Neural cell (in vitro differentiated cells): Measurements from ENCODE around the gene GJA8. TPM values are rescaled to one million over a fixed set of nuclear protein-coding genes. Genes with fewer than 3 reads are reported as not detected.

Experiments used
- H2AFZ ChIP-seq: fragments of 200-600, 300-800 bp; sonication (generic), shearing (Covaris generic); 2 replicates; pipeline ENCODE4 v1.6.0; 2014; ENCODE audit warnings: low read depth, mild to moderate bottlenecking, antibody characterized with exemption, low read length, moderate library complexity
- H3F3A ChIP-seq: fragments of 200-600 bp; shearing (Covaris generic); 2 replicates; pipeline ENCODE4 v1.6.1; 2016; ENCODE audit warnings: mild to moderate bottlenecking, moderate library complexity, mixed read lengths, antibody characterized with exemption, low read length; ENCODE audit not compliant: insufficient read depth, poor library complexity, severe bottlenecking
- H3K27ac ChIP-seq: fragments of 200-600, 300-800 bp; sonication (generic), shearing (Covaris generic); 2 replicates; pipeline ENCODE4 v1.5.1; 2014; ENCODE audit warnings: mild to moderate bottlenecking, low read length, moderate library complexity
- H3K27me3 ChIP-seq: fragments of 300-800, 200-600 bp; sonication (generic), shearing (Covaris generic); 2 replicates; pipeline ENCODE4 v1.6.0; 2014; ENCODE audit warnings: mild to moderate bottlenecking, low read depth, low read length, moderate library complexity; ENCODE audit not compliant: insufficient read depth
- H3K36me3 ChIP-seq: fragments of 300-800, 200-600 bp; sonication (generic), shearing (Covaris generic); 2 replicates; pipeline ENCODE4 v1.5.1; 2014; ENCODE audit warnings: mild to moderate bottlenecking, antibody characterized with exemption, low read length, moderate library complexity; ENCODE audit not compliant: insufficient read depth
- H3K4me2 ChIP-seq: fragments of 300-800, 200-600 bp; sonication (generic), shearing (Covaris generic); 2 replicates; pipeline ENCODE4 v1.6.0; 2014; ENCODE audit warnings: mild to moderate bottlenecking, low read length
- H3K4me3 ChIP-seq: fragments of 300-800, 200-600 bp; sonication (generic), shearing (Covaris generic); 2 replicates; pipeline ENCODE4 v1.5.1; 2014; ENCODE audit warnings: mild to moderate bottlenecking, low read length, moderate library complexity
- H3K79me2 ChIP-seq: fragments of 200-600 bp; shearing (Covaris generic); replicated peaks from 2 replicates; pipeline ENCODE4 v1.6.0; 2014; ENCODE audit warnings: mild to moderate bottlenecking, low read length, moderate library complexity; ENCODE audit not compliant: insufficient read depth
- H3K9ac ChIP-seq: fragments of 300-800, 200-600 bp; sonication (generic), shearing (Covaris generic); 2 replicates; pipeline ENCODE4 v1.6.1; 2016; ENCODE audit warnings: mild to moderate bottlenecking, low read length, mixed read lengths
- H3K9me2 ChIP-seq: fragments of 200-600 bp; shearing (Covaris generic); 2 replicates; pipeline ENCODE4 v1.6.1; 2016; ENCODE audit warnings: mild to moderate bottlenecking, low read length, mixed read lengths; ENCODE audit not compliant: insufficient read depth
- H3K9me3 ChIP-seq: fragments of 200-600, 300-800 bp; sonication (generic), shearing (Covaris generic); 2 replicates; pipeline ENCODE4 v1.6.1; 2016; ENCODE audit warnings: mild to moderate bottlenecking, mixed run types, low read length, moderate library complexity, mixed read lengths
- H4K20me1 ChIP-seq: fragments of 200-600 bp; shearing (Covaris generic); 2 replicates; pipeline ENCODE4 v1.6.1; 2016; ENCODE audit warnings: mild to moderate bottlenecking, mixed run types; ENCODE audit not compliant: insufficient read depth
- EP300 ChIP-seq: fragments of 450-650 bp; conservative IDR thresholded peaks from 2 replicates; pipeline ENCODE4 v1.6.1; 2014; ENCODE audit warnings: antibody characterized with exemption, mild to moderate bottlenecking, moderate library complexity; ENCODE audit not compliant: poor library complexity, severe bottlenecking
- EZH2 ChIP-seq: fragments of 200-600, 300-800 bp; shearing (Covaris generic), sonication (generic); IDR thresholded peaks from 2 replicates; pipeline ENCODE4 v1.6.1; 2014; ENCODE audit warnings: antibody characterized with exemption, low read length, borderline replicate concordance, mild to moderate bottlenecking; ENCODE audit not compliant: insufficient read depth, poor library complexity, severe bottlenecking
- MXI1 ChIP-seq: fragments of 450-650 bp; conservative IDR thresholded peaks from 2 replicates; pipeline ENCODE4 v1.6.1; 2014; ENCODE audit warnings: antibody characterized with exemption, mild to moderate bottlenecking; ENCODE audit not compliant: poor library complexity, severe bottlenecking
- POLR2AphosphoS5 ChIP-seq: IDR thresholded peaks from 2 replicates; pipeline ENCODE4 v1.6.1; 2012
- RAD21 ChIP-seq: fragments of 450-650 bp; conservative IDR thresholded peaks from 2 replicates; pipeline ENCODE4 v1.6.1; 2014; ENCODE audit warnings: antibody characterized with exemption, mild to moderate bottlenecking, moderate library complexity
- SMC3 ChIP-seq: fragments of 450-650 bp; conservative IDR thresholded peaks from 2 replicates; pipeline ENCODE4 v1.6.1; 2014; ENCODE audit warnings: antibody characterized with exemption, mild to moderate bottlenecking, moderate library complexity; ENCODE audit not compliant: poor library complexity
- TAF1 ChIP-seq: IDR thresholded peaks from 2 replicates; pipeline ENCODE4 v1.6.1; 2012; ENCODE audit warnings: low read depth
- polyA plus RNA-seq: library from polyadenylated mRNA; depleted of rRNA; stranded (reverse); fragments of >200 nt; gene quantifications from 2 replicates; pipeline ENCODE4 v1.2.3, GENCODE V29; 2014
- TF ChIP-seq, protein P1 (sequence below): IDR thresholded peaks from 2 replicates; pipeline ENCODE4 v1.6.1; 2012; ENCODE audit warnings: borderline replicate concordance
- TF ChIP-seq, protein P2 (sequence below): fragments of 450-650 bp; IDR thresholded peaks from 2 replicates; pipeline ENCODE4 v1.5.1; 2014; ENCODE audit warnings: antibody characterized with exemption, mild to moderate bottlenecking, moderate library complexity; ENCODE audit not compliant: poor library complexity, severe bottlenecking

The GJA8 gene
- polyA plus RNA-seq, 1 donor from 2014 or later: not detected

DNA sequence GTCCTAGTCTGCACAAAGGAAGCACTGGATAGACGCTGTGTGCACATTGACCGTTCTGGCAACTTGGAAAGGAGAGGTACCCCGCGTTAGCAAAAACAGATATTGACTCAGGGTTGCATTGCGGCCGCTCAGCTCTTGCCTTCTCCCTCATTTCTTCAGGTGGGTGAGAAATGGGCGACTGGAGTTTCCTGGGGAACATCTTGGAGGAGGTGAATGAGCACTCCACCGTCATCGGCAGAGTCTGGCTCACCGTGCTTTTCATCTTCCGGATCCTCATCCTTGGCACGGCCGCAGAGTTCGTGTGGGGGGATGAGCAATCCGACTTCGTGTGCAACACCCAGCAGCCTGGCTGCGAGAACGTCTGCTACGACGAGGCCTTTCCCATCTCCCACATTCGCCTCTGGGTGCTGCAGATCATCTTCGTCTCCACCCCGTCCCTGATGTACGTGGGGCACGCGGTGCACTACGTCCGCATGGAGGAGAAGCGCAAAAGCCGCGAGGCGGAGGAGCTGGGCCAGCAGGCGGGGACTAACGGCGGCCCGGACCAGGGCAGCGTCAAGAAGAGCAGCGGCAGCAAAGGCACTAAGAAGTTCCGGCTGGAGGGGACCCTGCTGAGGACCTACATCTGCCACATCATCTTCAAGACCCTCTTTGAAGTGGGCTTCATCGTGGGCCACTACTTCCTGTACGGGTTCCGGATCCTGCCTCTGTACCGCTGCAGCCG is 5.4 kb downstream of the GJA8 start:
- Histone ChIP-seq H3K9ac (no peak overlapping the region), H3K9me2 (no peaks in the 10 kb centered on the region), H4K20me1 (no peaks in the 10 kb centered on the region), H2AFZ (no peak overlapping the region), H3K79me2 (no peaks in the 10 kb centered on the region), H3K27me3 (no peaks in the 10 kb centered on the region), H3K36me3 (no peaks in the 10 kb centered on the region), H3K9me3 (no peaks in the 10 kb centered on the region), H3F3A (no peaks in the 10 kb centered on the region), H3K4me2 (no peak overlapping the region), H3K27ac (no peak overlapping the region), H3K4me3 (no peak overlapping the region)
- TF ChIP-seq EP300: no peak
- TF ChIP-seq EZH2: no peak
- TF ChIP-seq, protein P1, sequence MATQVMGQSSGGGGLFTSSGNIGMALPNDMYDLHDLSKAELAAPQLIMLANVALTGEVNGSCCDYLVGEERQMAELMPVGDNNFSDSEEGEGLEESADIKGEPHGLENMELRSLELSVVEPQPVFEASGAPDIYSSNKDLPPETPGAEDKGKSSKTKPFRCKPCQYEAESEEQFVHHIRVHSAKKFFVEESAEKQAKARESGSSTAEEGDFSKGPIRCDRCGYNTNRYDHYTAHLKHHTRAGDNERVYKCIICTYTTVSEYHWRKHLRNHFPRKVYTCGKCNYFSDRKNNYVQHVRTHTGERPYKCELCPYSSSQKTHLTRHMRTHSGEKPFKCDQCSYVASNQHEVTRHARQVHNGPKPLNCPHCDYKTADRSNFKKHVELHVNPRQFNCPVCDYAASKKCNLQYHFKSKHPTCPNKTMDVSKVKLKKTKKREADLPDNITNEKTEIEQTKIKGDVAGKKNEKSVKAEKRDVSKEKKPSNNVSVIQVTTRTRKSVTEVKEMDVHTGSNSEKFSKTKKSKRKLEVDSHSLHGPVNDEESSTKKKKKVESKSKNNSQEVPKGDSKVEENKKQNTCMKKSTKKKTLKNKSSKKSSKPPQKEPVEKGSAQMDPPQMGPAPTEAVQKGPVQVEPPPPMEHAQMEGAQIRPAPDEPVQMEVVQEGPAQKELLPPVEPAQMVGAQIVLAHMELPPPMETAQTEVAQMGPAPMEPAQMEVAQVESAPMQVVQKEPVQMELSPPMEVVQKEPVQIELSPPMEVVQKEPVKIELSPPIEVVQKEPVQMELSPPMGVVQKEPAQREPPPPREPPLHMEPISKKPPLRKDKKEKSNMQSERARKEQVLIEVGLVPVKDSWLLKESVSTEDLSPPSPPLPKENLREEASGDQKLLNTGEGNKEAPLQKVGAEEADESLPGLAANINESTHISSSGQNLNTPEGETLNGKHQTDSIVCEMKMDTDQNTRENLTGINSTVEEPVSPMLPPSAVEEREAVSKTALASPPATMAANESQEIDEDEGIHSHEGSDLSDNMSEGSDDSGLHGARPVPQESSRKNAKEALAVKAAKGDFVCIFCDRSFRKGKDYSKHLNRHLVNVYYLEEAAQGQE: no peak

DNA sequence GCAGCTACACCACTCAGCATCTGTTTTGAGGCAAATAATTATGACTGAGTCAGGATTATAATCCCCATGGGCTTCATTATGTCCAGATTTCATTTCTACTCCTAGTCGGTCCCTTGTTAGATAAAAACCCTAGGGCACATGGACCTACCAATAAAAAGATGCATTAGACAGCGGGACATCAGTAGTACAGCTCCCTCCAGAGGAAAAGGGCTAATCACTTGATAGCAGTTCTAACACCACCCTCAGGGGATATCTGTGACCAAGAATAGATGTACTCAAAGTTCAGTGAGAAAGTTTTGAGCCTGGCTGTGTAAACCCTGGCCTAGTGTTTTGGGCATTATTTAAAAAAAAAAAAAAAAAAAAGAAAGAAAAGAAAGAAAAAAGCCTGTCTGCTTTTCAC is 10.0 kb downstream of the GJA8 start:
- Histone ChIP-seq H3K79me2 (no peaks in the 10 kb centered on the region), H3K4me3 (no peak overlapping the region), H3K9ac (no peak overlapping the region), H2AFZ (no peak overlapping the region), H4K20me1 (no peaks in the 10 kb centered on the region), H3K27me3 (no peaks in the 10 kb centered on the region), H3K9me3 (no peaks in the 10 kb centered on the region), H3K27ac (no peak overlapping the region), H3F3A (no peaks in the 10 kb centered on the region), H3K9me2 (no peaks in the 10 kb centered on the region), H3K4me2 (no peak overlapping the region), H3K36me3 (no peaks in the 10 kb centered on the region)
- no peak for TF ChIP-seq EP300
- TF ChIP-seq RAD21: no peak
- no peak for TF ChIP-seq SMC3
- TF ChIP-seq EZH2: no peak
- no peak for TF ChIP-seq POLR2AphosphoS5
- TF ChIP-seq, protein P1: no peak
- no peak for TF ChIP-seq TAF1
- no peak for TF ChIP-seq MXI1
- TF ChIP-seq, protein P2, sequence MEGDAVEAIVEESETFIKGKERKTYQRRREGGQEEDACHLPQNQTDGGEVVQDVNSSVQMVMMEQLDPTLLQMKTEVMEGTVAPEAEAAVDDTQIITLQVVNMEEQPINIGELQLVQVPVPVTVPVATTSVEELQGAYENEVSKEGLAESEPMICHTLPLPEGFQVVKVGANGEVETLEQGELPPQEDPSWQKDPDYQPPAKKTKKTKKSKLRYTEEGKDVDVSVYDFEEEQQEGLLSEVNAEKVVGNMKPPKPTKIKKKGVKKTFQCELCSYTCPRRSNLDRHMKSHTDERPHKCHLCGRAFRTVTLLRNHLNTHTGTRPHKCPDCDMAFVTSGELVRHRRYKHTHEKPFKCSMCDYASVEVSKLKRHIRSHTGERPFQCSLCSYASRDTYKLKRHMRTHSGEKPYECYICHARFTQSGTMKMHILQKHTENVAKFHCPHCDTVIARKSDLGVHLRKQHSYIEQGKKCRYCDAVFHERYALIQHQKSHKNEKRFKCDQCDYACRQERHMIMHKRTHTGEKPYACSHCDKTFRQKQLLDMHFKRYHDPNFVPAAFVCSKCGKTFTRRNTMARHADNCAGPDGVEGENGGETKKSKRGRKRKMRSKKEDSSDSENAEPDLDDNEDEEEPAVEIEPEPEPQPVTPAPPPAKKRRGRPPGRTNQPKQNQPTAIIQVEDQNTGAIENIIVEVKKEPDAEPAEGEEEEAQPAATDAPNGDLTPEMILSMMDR: no peak
